Panc1 (cell line): ENCODE results near the gene PRCD. TPM values are rescaled to one million over a fixed set of nuclear protein-coding genes. Genes with fewer than 3 reads are reported as not detected.

Source experiments
- ATAC-seq: fragments of 200-7000 bp; cut with Tn5 transposase; 2 replicates; pipeline ENCODE4 v1.9.1; 2020; ENCODE audit warnings: mild to moderate bottlenecking, moderate library complexity
- BruUV-seq: library from RNA; stranded (reverse); fragments of 400-500 nt; replicated peaks from 2 replicates; lab custom pipeline; 2021; lab: Mats Ljungman, UMichigan
- CTCF ChIA-PET: fragments of 300-600 bp; sonication (Branson Sonifier 250); formaldehyde crosslinking; loops from one replicate; lab custom pipeline; 2022; ENCODE audit warnings: antibody characterized with exemption; lab: Charles Lee
- POLR2A ChIA-PET: fragments of 300-600 bp; sonication (Branson Sonifier 250); formaldehyde crosslinking; loops from one replicate; lab custom pipeline; 2022; ENCODE audit warnings: antibody characterized with exemption; lab: Charles Lee
- DNase-seq: peaks from one replicate; pipeline ENCODE4 v3.0.0-alpha.2; 2010; ENCODE audit warnings: low read depth, low spot score
- H3K27ac ChIP-seq: 2 replicates; pipeline ENCODE4 v1.5.1; 2011; ENCODE audit warnings: mild to moderate bottlenecking, low read length, inconsistent platforms
- H3K27me3 ChIP-seq: fragments of 200-500 bp; sonication (Bioruptor generic); 2 replicates; pipeline ENCODE4 v1.6.0; 2014; ENCODE audit warnings: low read length, inconsistent platforms; ENCODE audit not compliant: control insufficient read depth, insufficient read depth
- H3K36me3 ChIP-seq: fragments of 200-500 bp; sonication (Bioruptor generic); 2 replicates; pipeline ENCODE4 v1.5.1; 2014; ENCODE audit warnings: inconsistent platforms, mild to moderate bottlenecking, low read length, moderate library complexity; ENCODE audit not compliant: control insufficient read depth, insufficient read depth
- H3K4me1 ChIP-seq: 2 replicates; pipeline ENCODE4 v1.5.1; 2011; ENCODE audit warnings: inconsistent platforms, mild to moderate bottlenecking, low read length, moderate library complexity; ENCODE audit not compliant: control insufficient read depth, insufficient read depth
- H3K4me3 ChIP-seq, 2 experiments: 2 replicates each; pipeline ENCODE4 v1.5.1; 2011 to 2012; ENCODE audit warnings: low read depth in 2 of 2, low read length in 2 of 2, mild to moderate bottlenecking in 2 of 2, inconsistent platforms in 1 of 2, moderate library complexity in 1 of 2
- H3K9me3 ChIP-seq: fragments of 200-500 bp; sonication (Bioruptor generic); 2 replicates; pipeline ENCODE4 v1.5.1; 2014; ENCODE audit warnings: low read depth, mild to moderate bottlenecking, inconsistent platforms, low read length, moderate library complexity; ENCODE audit not compliant: control insufficient read depth, insufficient read depth
- CTCF ChIP-seq: fragments of 450-650 bp; IDR thresholded peaks from 2 replicates; pipeline ENCODE4 v1.5.1; 2017; ENCODE audit warnings: mild to moderate bottlenecking
- POLR2AphosphoS5 ChIP-seq: IDR thresholded peaks from 2 replicates; pipeline ENCODE4 v1.6.1; 2012; ENCODE audit warnings: mild to moderate bottlenecking, low read depth, low read length, moderate library complexity
- SIN3A ChIP-seq: IDR thresholded peaks from 2 replicates; pipeline ENCODE4 v1.6.1; 2012; ENCODE audit warnings: low read depth, mild to moderate bottlenecking, low read length, moderate library complexity, borderline replicate concordance; ENCODE audit not compliant: insufficient read depth
- TCF7L2 ChIP-seq: IDR thresholded peaks from 2 replicates; pipeline ENCODE4 v1.6.1; 2011; ENCODE audit warnings: mild to moderate bottlenecking, low read depth, low read length, inconsistent platforms
- in situ Hi-C: cut with HindIII; loops from 2 replicates; pipeline ENCODE4 v1.10.0; 2016; ENCODE audit warnings: low sequenced_read_pairs, low pct_unique_long_range_greater_than_20kb
- intact Hi-C: fragments of 100-400 bp; cut with micrococcal nuclease; formaldehyde crosslinking; loops from one replicate; pipeline ENCODE4 v1.10.0; 2022; ENCODE audit not compliant: unreplicated experiment
- total RNA-seq: library from RNA; stranded (reverse); gene quantifications from one replicate; pipeline ENCODE4 v1.2.1, GENCODE V29; 2021; ENCODE audit not compliant: unreplicated experiment
- TF ChIP-seq, protein P1 (sequence below), 2 experiments: IDR thresholded peaks; 2 replicates each; pipeline ENCODE4 v1.6.1; 2011 to 2012; ENCODE audit warnings: low read depth in 2 of 2, control low read depth in 1 of 2, low read length in 1 of 2, mild to moderate bottlenecking in 1 of 2, moderate library complexity in 1 of 2; ENCODE audit not compliant: insufficient read depth in 1 of 2

The PRCD gene
- total RNA-seq, 1 experiment from 2014 or later: 0.54 TPM

- intact Hi-C loops: no loop called here
- ATAC-seq: no peak
- Histone ChIP-seq H3K9me3 (no peaks in the 10 kb centered on the region), H3K4me1 (peaks cover 28% of the 10 kb centered on the region), H3K27ac (no peak overlapping the region), H3K4me3 (no peak overlapping the region), H3K27me3 (no peaks in the 10 kb centered on the region), H3K36me3 (no peaks in the 10 kb centered on the region)
- POLR2A ChIA-PET: interaction anchor here (0.6 to 1.5 kb wide), 2 partner anchors 15 to 219 kb away, joined by 4 to 11 read pairs; no protein-coding TSS in a partner anchor
- TF ChIP-seq TCF7L2 (no peak), POLR2AphosphoS5 (no peak), SIN3A (no peak), CTCF (no peak)
- TF ChIP-seq, protein P1, sequence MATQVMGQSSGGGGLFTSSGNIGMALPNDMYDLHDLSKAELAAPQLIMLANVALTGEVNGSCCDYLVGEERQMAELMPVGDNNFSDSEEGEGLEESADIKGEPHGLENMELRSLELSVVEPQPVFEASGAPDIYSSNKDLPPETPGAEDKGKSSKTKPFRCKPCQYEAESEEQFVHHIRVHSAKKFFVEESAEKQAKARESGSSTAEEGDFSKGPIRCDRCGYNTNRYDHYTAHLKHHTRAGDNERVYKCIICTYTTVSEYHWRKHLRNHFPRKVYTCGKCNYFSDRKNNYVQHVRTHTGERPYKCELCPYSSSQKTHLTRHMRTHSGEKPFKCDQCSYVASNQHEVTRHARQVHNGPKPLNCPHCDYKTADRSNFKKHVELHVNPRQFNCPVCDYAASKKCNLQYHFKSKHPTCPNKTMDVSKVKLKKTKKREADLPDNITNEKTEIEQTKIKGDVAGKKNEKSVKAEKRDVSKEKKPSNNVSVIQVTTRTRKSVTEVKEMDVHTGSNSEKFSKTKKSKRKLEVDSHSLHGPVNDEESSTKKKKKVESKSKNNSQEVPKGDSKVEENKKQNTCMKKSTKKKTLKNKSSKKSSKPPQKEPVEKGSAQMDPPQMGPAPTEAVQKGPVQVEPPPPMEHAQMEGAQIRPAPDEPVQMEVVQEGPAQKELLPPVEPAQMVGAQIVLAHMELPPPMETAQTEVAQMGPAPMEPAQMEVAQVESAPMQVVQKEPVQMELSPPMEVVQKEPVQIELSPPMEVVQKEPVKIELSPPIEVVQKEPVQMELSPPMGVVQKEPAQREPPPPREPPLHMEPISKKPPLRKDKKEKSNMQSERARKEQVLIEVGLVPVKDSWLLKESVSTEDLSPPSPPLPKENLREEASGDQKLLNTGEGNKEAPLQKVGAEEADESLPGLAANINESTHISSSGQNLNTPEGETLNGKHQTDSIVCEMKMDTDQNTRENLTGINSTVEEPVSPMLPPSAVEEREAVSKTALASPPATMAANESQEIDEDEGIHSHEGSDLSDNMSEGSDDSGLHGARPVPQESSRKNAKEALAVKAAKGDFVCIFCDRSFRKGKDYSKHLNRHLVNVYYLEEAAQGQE (IDR thresholded peaks at IDR 0.05; ENCODE audit: insufficient read depth in 1 of 2, low read depth in 2 of 2, low read length in 1 of 2): no peak
- no TSS peak for BruUV-seq
- DNase-seq: no peak
- in situ Hi-C loops: no loop called here
- CTCF ChIA-PET: interaction anchor here (0.6 to 1.0 kb wide), 2 partner anchors 20 to 129 kb away, joined by 4 to 7 read pairs; no protein-coding TSS in a partner anchor
These were observed 3.1 kb downstream of the PRCD start for GRCh38 chr17:76542984-76543383.

DNA sequence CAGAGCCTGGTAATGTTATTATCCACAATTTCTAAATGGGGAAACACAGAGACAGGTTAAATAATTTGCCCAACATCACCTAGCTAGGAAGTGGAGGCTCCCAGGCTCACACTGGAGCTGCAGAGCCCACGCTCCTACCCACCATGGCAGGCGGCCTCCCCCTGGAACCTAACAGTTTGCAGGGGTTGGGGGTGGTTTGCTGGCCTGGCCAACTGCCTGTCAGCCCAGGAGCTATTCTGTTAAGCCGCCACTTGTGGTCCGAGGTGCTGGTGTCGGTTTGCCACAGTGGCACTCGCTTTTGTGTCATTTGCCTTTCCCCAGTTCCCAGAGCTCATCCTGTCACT, 3.6 kb downstream of the PRCD start:
- H3K9me3 ChIP-seq: no peaks in the 10 kb centered on the region
- peaks cover 27% of the 10 kb centered on the region for H3K4me1 ChIP-seq
- no peak for DNase-seq
- no peak for TF ChIP-seq SIN3A
- TF ChIP-seq CTCF: no peak
- TF ChIP-seq, protein P1 (IDR thresholded peaks at IDR 0.05; ENCODE audit: insufficient read depth in 1 of 2, low read depth in 2 of 2, low read length in 1 of 2): no peak
- TF ChIP-seq POLR2AphosphoS5: no peak
- no peak for TF ChIP-seq TCF7L2
- no peaks in the 10 kb centered on the region for H3K27me3 ChIP-seq
- in situ Hi-C loops: no loop called here
- BruUV-seq: no TSS peak
- ChIA-PET CTCF (interaction anchor here (0.6 to 1.0 kb wide), 2 partner anchors 20 to 128 kb away, joined by 4 to 7 read pairs; no protein-coding TSS in a partner anchor), POLR2A (interaction anchor here (0.6 to 1.5 kb wide), 2 partner anchors 15 to 220 kb away, joined by 4 to 11 read pairs; no protein-coding TSS in a partner anchor)
- H3K36me3 ChIP-seq: no peaks in the 10 kb centered on the region
- ATAC-seq: no peak
- H3K27ac ChIP-seq: no peak overlapping the region
- intact Hi-C loops: no loop called here
- H3K4me3 ChIP-seq: no peak overlapping the region
